GM18508 (cell line): ENCODE results near the gene C17orf67.
A peak's percentile ranks its signal among the peaks of the same experiment; 100 is the strongest.

Experiments used
- ATAC-seq: cut with Tn5 transposase; IDR thresholded peaks from one replicate; pipeline ENCODE4 v1.9.1; 2021; ENCODE audit warnings: moderate number of reproducible peaks; ENCODE audit not compliant: insufficient read depth, unreplicated experiment

C17orf67 gene

GRCh38 chr17:56810343-56810742 lies 23.4 kb downstream of the C17orf67 start:
- ATAC-seq, result no peak

DNA sequence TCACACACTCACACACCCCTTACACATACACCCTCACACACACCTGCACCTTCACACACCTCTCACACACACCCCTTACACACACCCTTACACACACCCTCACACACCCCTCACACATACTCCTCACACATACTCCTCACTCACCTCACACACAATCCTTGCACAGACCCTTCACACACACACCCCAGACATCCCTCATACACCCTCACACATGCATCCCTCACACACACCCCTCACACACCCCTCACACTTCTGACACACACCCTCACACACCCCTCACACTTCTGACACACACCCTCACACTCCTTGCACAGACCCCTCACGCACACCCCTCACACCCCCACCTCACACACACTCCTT lies 23.9 kb downstream of the C17orf67 start:
- no peak for ATAC-seq

- ATAC-seq, result no peak
These were observed 24.5 kb downstream of the C17orf67 start for GRCh38 chr17:56809106-56809819.

- no peak for ATAC-seq
These were observed 25.2 kb downstream of the C17orf67 start for GRCh38 chr17:56808503-56808902.

DNA sequence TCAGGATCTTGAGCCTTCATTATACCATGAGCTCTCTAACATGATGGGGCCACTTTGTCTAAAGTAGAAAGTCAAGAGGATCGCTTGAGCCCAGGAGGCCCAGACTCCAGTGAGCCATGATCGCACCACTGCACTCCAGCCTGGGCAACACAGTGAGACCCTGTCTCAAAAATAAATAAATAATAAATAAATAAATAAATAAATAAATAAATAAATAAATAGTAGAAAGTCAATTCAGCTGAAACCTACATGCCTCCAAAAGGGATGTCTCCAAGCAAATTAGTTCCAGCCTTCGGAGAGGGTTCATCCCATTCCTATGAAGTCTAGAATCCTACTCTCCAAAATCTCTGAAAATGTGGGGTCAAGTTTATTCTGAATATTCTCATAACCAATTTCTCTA lies 26.0 kb downstream of the C17orf67 start:
- no peak for ATAC-seq

GRCh38 chr17:56806949-56807348 lies 26.8 kb downstream of the C17orf67 start:
- ATAC-seq, result no peak

- no peak for ATAC-seq
These were observed 29.3 kb downstream of the C17orf67 start for GRCh38 chr17:56804454-56804853.

DNA sequence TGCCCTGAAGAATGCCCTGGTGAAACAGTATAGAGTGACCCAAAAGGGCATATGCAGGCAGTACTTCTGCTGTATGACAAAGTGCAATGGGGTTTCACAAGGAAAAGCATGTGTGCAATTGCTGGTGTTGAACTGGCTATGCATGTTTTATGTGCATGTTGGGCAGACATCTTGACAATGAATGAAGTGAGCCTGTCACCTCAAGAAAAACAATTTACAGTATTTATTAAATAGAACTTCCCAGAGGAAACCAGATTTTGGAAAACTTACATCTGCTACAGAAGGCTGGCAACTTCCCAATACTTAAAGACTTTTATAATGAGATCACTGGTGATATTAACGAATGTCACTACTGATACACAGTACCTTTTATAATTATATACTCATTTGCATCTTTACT lies 30.6 kb downstream of the C17orf67 start:
- no peak for ATAC-seq

DNA sequence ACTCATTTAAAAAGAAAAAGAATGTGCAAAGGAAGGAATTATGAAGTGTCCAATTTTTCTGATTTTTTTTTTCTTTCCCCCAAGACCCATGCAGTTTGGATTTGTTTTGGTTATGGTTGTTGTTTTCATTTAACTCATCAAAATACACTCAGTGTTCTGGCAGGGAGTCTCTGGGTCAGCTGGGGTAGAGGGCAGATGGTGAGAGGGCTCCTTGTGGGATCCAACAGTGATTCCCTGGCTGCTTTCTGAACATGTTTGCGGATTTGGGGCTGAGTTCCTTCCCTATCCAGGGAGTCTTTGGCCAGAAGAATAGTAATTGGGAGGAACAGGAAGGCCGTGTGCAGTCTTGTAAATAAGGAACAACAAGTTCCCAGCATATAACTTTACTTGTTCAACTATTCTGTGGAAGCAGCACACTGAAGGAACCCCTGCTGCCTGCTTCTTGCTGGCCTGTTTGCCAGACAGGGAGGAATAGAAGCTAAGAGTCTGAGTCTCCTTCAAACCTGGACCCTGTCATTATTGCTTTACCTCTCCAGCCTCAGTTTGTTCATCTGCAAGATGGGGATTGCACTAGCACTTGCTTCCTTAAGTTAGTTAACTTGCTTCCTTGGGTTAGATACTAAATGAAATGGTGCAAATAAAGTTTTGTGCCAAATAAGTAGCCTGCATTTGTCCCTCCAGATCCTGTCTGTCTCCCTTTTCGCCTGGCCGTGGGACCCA lies 32.1 kb downstream of the C17orf67 start:
- no peak for ATAC-seq

DNA sequence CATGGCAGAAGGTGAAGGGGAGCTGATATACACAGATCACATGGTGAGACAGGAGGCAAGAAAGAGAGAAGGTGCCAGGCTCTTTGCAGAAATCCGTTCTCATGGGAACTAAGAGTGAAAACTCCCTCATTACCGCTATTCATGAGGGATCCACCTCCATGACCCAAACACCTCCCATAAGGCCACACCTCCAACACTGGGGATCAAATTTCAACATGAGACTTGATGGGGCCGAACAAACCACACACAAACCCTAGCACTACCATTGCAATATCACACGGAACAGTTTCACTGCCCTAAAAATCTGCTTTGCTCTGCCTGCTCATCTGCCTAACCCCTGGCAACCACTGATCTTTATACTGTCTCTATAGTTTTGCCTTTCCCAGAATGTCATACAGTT lies 34.8 kb downstream of the C17orf67 start:
- ATAC-seq, result no peak

GRCh38 chr17:56796536-56796935 lies 37.2 kb downstream of the C17orf67 start:
- ATAC-seq, result no peak

- ATAC-seq, result no peak
These were observed 38.4 kb downstream of the C17orf67 start for GRCh38 chr17:56795221-56795865.

GRCh38 chr17:56793957-56794356 lies 39.8 kb downstream of the C17orf67 start:
- ATAC-seq, result no peak

DNA sequence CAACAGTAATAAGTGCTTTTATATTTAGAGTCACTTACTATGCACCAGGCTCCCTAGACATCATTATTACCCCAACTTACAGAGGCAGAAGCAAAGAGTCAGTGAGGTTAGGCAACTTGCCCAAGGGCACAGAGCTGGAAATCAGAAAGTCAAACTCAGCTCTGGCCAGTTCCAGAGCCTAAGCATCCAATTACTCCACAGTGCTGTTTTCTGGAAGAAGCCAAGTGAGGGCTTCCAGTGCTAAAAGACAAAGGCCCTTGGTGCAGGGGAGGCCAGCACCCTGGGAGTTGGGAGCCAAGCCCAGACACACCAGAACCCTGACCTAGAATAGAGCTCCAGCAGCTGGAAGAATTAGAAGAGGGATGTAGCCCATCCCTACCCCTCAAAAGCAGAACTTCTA lies 40.2 kb downstream of the C17orf67 start:
- no peak for ATAC-seq

GRCh38 chr17:56792267-56792666 lies 41.5 kb downstream of the C17orf67 start:
- ATAC-seq, result no peak

DNA sequence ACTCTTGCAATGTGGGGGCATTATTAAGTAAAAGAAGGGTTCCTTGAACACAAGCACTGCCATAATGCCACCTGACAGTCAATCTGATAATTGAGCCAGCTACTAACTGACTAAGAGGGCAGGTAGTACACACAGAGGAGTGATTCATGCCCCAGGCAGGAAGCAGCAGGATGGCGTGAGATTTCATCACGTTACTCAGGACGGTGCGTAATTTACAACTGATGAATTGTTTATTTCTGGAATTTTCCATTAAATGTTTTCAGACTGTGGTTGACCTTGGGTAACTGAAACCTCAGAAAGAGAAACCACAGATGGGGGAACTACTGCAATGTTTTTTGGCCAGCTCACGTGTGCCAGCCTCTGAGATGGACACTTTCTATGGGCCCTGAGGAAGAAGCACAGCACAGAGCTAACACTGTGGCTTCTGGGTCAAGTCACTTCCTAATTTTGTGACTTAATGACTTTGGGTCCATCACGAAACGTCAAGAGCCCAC lies 46.7 kb downstream of the C17orf67 start:
- ATAC-seq, result peak; percentile 84

DNA sequence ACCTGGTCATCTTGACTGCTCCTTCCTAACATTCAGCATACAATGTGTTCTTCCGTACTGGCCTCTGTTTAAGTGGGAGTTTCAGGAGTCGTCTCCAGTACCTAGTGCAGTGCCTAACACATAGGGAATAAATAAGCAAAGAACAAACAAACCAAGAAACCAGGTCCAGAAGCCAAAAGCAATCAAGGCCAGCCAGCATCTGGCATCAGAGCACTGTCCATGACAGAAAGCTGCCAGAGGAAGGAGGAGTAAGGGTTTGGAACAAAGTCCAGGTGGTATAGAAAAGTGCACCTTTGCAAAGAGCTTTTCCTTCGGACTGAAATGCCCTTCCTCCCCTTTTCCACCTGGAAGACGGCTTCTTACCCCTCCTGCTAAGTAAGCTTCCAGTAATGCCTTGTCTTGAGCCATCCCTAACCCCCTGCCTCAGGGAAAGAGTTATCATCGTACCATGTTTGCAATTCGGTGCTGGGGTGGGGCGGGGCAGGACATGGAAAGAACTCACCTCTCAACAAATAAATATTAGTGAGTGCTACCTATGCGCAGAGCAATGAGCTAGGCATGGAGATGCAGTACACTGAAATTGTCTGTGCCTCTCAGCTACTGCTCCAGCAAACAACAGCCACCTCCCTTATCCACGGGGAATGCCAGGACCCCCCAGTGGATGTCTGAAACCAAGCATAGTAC lies 47.6 kb downstream of the C17orf67 start:
- ATAC-seq, result no peak

GRCh38 chr17:56785405-56785804 lies 48.3 kb downstream of the C17orf67 start:
- ATAC-seq, result no peak

GRCh38 chr17:56782338-56782737 lies 51.4 kb downstream of the C17orf67 start:
- no peak for ATAC-seq

DNA sequence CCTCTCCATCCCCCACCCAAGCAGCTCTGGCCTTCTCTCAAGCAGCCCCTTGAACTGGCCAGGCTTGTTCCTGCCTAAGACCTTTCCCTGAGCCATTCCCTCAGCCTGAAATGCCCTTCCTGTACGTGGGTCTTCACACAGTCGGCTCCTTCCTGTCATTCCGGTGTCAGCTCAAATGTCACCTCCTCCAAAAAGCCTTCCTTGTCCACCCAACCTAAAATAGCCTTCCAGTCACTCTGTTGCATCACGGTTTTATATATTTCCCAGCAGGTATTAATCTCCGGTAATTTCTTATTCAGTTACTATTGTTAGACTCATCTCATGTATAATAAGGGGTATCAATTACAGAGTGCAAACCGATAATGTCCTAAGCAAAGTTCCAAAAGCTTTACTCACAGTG lies 51.8 kb downstream of the C17orf67 start:
- no peak for ATAC-seq
